Measurements from ENCODE around the gene CTTN. TPM values are rescaled to one million over a fixed set of nuclear protein-coding genes. Genes with fewer than 3 reads are reported as not detected.
"Not testable (repeated sequence)": the region's sequence is repeated elsewhere in the genome, so short reads cannot be mapped to it uniquely, and the experiment has no call there.

CTTN gene
- total and polyA plus RNA-seq, 2 experiments from 2014 or later = 249 to 268 TPM

DNA sequence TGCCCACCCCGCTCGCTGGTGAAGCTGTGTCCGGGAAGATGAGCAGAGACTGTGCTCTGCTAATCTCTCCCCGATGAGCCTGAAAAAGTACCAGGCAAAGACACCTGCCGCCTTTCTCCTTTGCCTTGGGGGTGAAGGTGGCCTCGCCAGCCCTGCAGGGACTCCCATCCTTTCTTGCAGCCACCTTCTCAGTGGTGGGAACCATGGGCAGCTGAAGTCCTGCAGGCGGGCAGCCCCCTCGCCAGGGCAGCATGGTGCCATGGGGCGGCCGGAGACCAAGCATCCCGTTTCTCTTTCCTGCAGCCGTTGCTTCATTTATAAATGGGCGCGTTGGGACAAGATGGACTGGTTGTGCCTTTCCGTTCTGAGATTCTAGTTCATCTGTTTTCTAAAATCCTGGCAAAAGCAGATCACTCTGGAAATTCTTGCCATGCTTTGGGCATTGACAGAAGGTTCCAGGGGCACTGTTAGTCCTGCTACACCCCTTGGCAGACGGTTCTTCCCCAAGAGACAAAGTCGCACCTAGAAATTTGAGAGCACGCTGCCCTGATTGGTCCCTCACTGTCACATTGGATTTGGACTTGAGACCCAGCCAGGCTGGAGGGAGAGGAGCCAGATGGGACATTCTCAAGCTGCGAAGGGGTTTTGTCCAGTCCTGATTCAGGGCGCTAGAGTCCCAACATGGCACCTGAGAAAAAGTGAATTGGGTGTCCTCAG lies 7.5 kb downstream of the CTTN start:
- Histone ChIP-seq H3K4me2 (ENCODE audit: unreplicated experiment) (no peak overlapping the region), H3K9ac (no peak overlapping the region), H4K20me1 (ENCODE audit: insufficient read depth) (peaks cover 11% of the 10 kb centered on the region; the same call in 1 of the 2 replicates), H3K4me1 (ENCODE audit: insufficient read depth) (peaks cover 7% of the 10 kb centered on the region; the same call in 1 of the 2 replicates), H3K36me3 (ENCODE audit: low read depth) (peaks cover 58% of the 10 kb centered on the region), H3K4me3 (no peak overlapping the region), H3K9me3 (ENCODE audit: low read depth) (no peaks in the 10 kb centered on the region), H3K9me2 (ENCODE audit: insufficient read depth) (no peaks in the 10 kb centered on the region), H3K27me3 (replicated peaks; ENCODE audit: insufficient read depth) (no peaks in the 10 kb centered on the region), H3F3A (ENCODE audit: insufficient read depth) (no peaks in the 10 kb centered on the region; the same call in 1 of the 2 replicates), H3K79me2 (ENCODE audit: insufficient read depth) (peaks cover 100% of the 10 kb centered on the region), H3K27ac (no peak overlapping the region), H2AFZ (no peak overlapping the region)
- in situ Hi-C loops (cut with MboI) = no loop called here
- WGBS, 2 experiments (ENCODE audit: low coverage in 1 of 2, low lambda C conversion rate in 2 of 2, missing lambda C conversion rate in 2 of 2) = 90 to 91% methylated on average over 18 to 20 of the region's 20 CpGs
- DNase-seq = no peak
- no peak for TF ChIP-seq EZH2phosphoT487 (IDR thresholded peaks at IDR 0.05; ENCODE audit: insufficient read depth, low read depth)

- no peak for DNase-seq
- Histone ChIP-seq H3K27ac (no peak overlapping the region), H3K4me1 (ENCODE audit: insufficient read depth) (0 out of 2 replicates have a peak, but pooled peaks cover 5% of the 10 kb centered on the region), H3K9me3 (ENCODE audit: low read depth) (no peaks in the 10 kb centered on the region), H3K36me3 (ENCODE audit: low read depth) (peaks cover 64% of the 10 kb centered on the region), H3K4me3 (no peak overlapping the region), H3F3A (ENCODE audit: insufficient read depth) (peaks cover 3% of the 10 kb centered on the region; the same call in 1 of the 2 replicates), H3K4me2 (ENCODE audit: unreplicated experiment) (no peak overlapping the region), H3K9me2 (ENCODE audit: insufficient read depth) (no peaks in the 10 kb centered on the region), H3K79me2 (ENCODE audit: insufficient read depth) (peaks cover 96% of the 10 kb centered on the region), H3K9ac (no peak overlapping the region), H3K27me3 (replicated peaks; ENCODE audit: insufficient read depth) (no peaks in the 10 kb centered on the region), H4K20me1 (ENCODE audit: insufficient read depth) (peaks cover 9% of the 10 kb centered on the region; the same call in 1 of the 2 replicates), H2AFZ (no peak overlapping the region)
- in situ Hi-C loops (cut with MboI) = no loop called here
- WGBS, 2 experiments (ENCODE audit: low coverage in 1 of 2, low lambda C conversion rate in 2 of 2, missing lambda C conversion rate in 2 of 2) = 86 to 87% methylated on average over 13 of the region's 13 CpGs
- TF ChIP-seq EZH2 (IDR thresholded peaks at IDR 0.05; ENCODE audit: insufficient read depth, poor library complexity, severe bottlenecking) (no peak), EZH2phosphoT487 (IDR thresholded peaks at IDR 0.05; ENCODE audit: insufficient read depth, low read depth) (no peak)
Measured at GRCh38 chr11:70407121-70407520, 8.8 kb downstream of the CTTN start.

DNA sequence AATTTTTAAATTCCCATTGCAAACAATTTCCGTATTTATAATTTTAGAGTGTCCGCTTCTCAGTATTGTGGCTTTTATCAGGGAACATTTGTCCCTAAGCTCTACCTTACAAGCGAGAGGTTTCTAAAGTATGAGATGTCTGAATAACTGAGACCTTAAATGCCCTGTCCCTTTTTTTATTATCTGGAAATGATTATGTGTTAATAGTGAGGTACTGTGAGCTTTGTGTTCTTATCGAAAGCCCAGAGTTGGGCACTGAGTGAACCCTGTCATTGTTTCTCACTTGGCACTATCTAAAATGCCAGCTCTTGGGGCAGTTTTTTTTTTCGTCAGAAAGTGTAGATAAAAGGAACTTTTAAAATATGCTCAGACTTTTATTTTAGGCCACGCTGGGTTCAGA lies 9.5 kb downstream of the CTTN start:
- H4K20me1 ChIP-seq (ENCODE audit: insufficient read depth) = peaks cover 9% of the 10 kb centered on the region; the same call in 1 of the 2 replicates
- peaks cover 71% of the 10 kb centered on the region for H3K36me3 ChIP-seq (ENCODE audit: low read depth)

GRCh38 chr11:70408326-70408725 lies 10.0 kb downstream of the CTTN start:
- H3K9me2 ChIP-seq (ENCODE audit: insufficient read depth); H3K27me3 ChIP-seq (replicated peaks; ENCODE audit: insufficient read depth); H3K9me3 ChIP-seq (ENCODE audit: low read depth); DNase-seq; H3K4me3 ChIP-seq; H3K27ac ChIP-seq; H3K9ac ChIP-seq; H3K4me2 ChIP-seq (ENCODE audit: unreplicated experiment); in situ Hi-C loops (cut with MboI); H3K4me1 ChIP-seq (ENCODE audit: insufficient read depth); H2AFZ ChIP-seq; H4K20me1 ChIP-seq (ENCODE audit: insufficient read depth): not testable (repeated sequence)
- H3K79me2 ChIP-seq (ENCODE audit: insufficient read depth) = peaks cover 96% of the 10 kb centered on the region
- H3F3A ChIP-seq (ENCODE audit: insufficient read depth) = peaks cover 12% of the 10 kb centered on the region
- peaks cover 76% of the 10 kb centered on the region for H3K36me3 ChIP-seq (ENCODE audit: low read depth)
- WGBS, 2 experiments (ENCODE audit: low coverage in 1 of 2, low lambda C conversion rate in 2 of 2, missing lambda C conversion rate in 2 of 2) = 93 to 96% methylated on average over 4 of the region's 4 CpGs

More for the DNA sequence above, 9.5 kb downstream of the CTTN start:
- DNase-seq = no peak
- in situ Hi-C loops (cut with MboI) = no loop called here
- Histone ChIP-seq H3K9ac (no peak overlapping the region), H3K9me3 (ENCODE audit: low read depth) (no peaks in the 10 kb centered on the region), H3K27ac (no peak overlapping the region), H3K4me1 (ENCODE audit: insufficient read depth) (0 out of 2 replicates have a peak, but pooled peaks cover 1% of the 10 kb centered on the region), H3K9me2 (ENCODE audit: insufficient read depth) (no peaks in the 10 kb centered on the region), H3F3A (ENCODE audit: insufficient read depth) (peaks cover 9% of the 10 kb centered on the region), H3K4me3 (no peak overlapping the region), H2AFZ (no peak overlapping the region), H3K79me2 (ENCODE audit: insufficient read depth) (peaks cover 96% of the 10 kb centered on the region), H3K27me3 (replicated peaks; ENCODE audit: insufficient read depth) (no peaks in the 10 kb centered on the region), H3K4me2 (ENCODE audit: unreplicated experiment) (no peak overlapping the region)
- TF ChIP-seq EZH2 (IDR thresholded peaks at IDR 0.05; ENCODE audit: insufficient read depth, poor library complexity, severe bottlenecking) = no peak
- TF ChIP-seq EZH2phosphoT487 (IDR thresholded peaks at IDR 0.05; ENCODE audit: insufficient read depth, low read depth) = no peak
- 98% methylated on average over 6 of the region's 6 CpGs for WGBS, 2 experiments (ENCODE audit: low coverage in 1 of 2, low lambda C conversion rate in 2 of 2, missing lambda C conversion rate in 2 of 2)
